Measurements from ENCODE around the gene PLEKHN1.
"Not testable (repeated sequence)": the region's sequence is repeated elsewhere in the genome, so short reads cannot be mapped to it uniquely, and the experiment has no call there.

Gene PLEKHN1

GRCh38 chr1:942411-942821 lies 23.9 kb upstream of the PLEKHN1 start:
- no peak for DNase-seq (ENCODE audit: low read depth, low spot score)

GRCh38 chr1:942864-943533 lies 23.3 kb upstream of the PLEKHN1 start:
- no peak for DNase-seq (ENCODE audit: low read depth, low spot score)

- no peak for DNase-seq (ENCODE audit: low read depth, low spot score)
Measured at GRCh38 chr1:943545-944340, 22.5 kb upstream of the PLEKHN1 start.

GRCh38 chr1:944341-945325 lies 21.6 kb upstream of the PLEKHN1 start:
- DNase-seq (ENCODE audit: low read depth, low spot score): no peak

GRCh38 chr1:945688-946556 lies 20.4 kb upstream of the PLEKHN1 start:
- DNase-seq (ENCODE audit: low read depth, low spot score): no peak

GRCh38 chr1:946811-947210 lies 19.5 kb upstream of the PLEKHN1 start:
- not testable (repeated sequence) for DNase-seq (ENCODE audit: low read depth, low spot score)

- no peak for DNase-seq (ENCODE audit: low read depth, low spot score)
Measured at GRCh38 chr1:947958-948357, 18.3 kb upstream of the PLEKHN1 start.

- DNase-seq (ENCODE audit: low read depth, low spot score): no peak
Measured at GRCh38 chr1:950268-950667, 16.0 kb upstream of the PLEKHN1 start.

GRCh38 chr1:950881-951280 lies 15.4 kb upstream of the PLEKHN1 start:
- no peak for DNase-seq (ENCODE audit: low read depth, low spot score)

- no peak for DNase-seq (ENCODE audit: low read depth, low spot score)
Measured at GRCh38 chr1:951364-951763, 14.9 kb upstream of the PLEKHN1 start.

- DNase-seq (ENCODE audit: low read depth, low spot score): no peak
Measured at GRCh38 chr1:952201-952600, 14.1 kb upstream of the PLEKHN1 start.

- DNase-seq (ENCODE audit: low read depth, low spot score): no peak
Measured at GRCh38 chr1:952603-953002, 13.7 kb upstream of the PLEKHN1 start.

GRCh38 chr1:953524-954320 lies 12.6 kb upstream of the PLEKHN1 start:
- no peak for DNase-seq (ENCODE audit: low read depth, low spot score)

GRCh38 chr1:954927-955326 lies 11.4 kb upstream of the PLEKHN1 start:
- no peak for DNase-seq (ENCODE audit: low read depth, low spot score)

- DNase-seq (ENCODE audit: low read depth, low spot score): no peak
Measured at GRCh38 chr1:955474-955873, 10.8 kb upstream of the PLEKHN1 start.

GRCh38 chr1:956636-957035 lies 9.6 kb upstream of the PLEKHN1 start:
- no peak for DNase-seq (ENCODE audit: low read depth, low spot score)

GRCh38 chr1:958823-959730 lies 7.2 kb upstream of the PLEKHN1 start, which contains the start of gene NOC2L:
TSS of gene NOC2L (minus strand) at chr1:959256. CDS start at chr1:959240, 16 bp downstream.
- DNase-seq (ENCODE audit: low read depth, low spot score): peak; percentile 92

- DNase-seq (ENCODE audit: low read depth, low spot score): no peak
Measured at GRCh38 chr1:959731-960362, 6.4 kb upstream of the PLEKHN1 start.
